ENCODE results near the gene INHBC. TPM values are rescaled to one million over a fixed set of nuclear protein-coding genes. Genes with fewer than 3 reads are reported as not detected.

INHBC gene
- total and polyA plus RNA-seq, 2 experiments from 2014 or later = 0.21 TPM; not detected in 1

DNA sequence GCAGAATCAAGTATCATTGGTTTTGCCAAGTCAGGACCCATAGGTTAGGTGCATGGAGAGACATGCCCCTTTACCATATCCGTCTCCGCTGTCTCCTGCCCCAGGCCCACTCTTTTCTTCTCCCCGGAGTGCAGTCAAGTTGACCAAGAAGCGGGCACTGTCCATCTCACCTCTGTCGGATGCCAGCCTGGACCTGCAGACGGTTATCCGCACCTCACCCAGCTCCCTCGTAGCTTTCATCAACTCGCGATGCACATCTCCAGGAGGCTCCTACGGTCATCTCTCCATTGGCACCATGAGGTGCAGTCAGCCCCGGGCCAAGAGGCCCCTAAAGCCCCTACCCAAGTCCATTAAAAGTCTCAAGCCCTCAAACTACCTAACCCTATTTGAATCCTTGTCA is 30.0 kb downstream of the INHBC start:
- H3K27me3 ChIP-seq = peaks cover 7% of the 10 kb centered on the region
- H3K36me3 ChIP-seq = no peaks in the 10 kb centered on the region
- no peak overlapping the region for H3K27ac ChIP-seq
- H3K4me1 ChIP-seq (ENCODE audit: low read depth) = no peaks in the 10 kb centered on the region
- no peaks in the 10 kb centered on the region for H3K9me3 ChIP-seq (ENCODE audit: low read depth)
- no peak overlapping the region for H3K4me3 ChIP-seq
- no peak for DNase-seq (ENCODE audit: low read depth in 1 of 2, low spot score in 1 of 2)
- TF ChIP-seq CTCF (IDR thresholded peaks at IDR 0.05; ENCODE audit: low read depth, low read length) = no peak

DNA sequence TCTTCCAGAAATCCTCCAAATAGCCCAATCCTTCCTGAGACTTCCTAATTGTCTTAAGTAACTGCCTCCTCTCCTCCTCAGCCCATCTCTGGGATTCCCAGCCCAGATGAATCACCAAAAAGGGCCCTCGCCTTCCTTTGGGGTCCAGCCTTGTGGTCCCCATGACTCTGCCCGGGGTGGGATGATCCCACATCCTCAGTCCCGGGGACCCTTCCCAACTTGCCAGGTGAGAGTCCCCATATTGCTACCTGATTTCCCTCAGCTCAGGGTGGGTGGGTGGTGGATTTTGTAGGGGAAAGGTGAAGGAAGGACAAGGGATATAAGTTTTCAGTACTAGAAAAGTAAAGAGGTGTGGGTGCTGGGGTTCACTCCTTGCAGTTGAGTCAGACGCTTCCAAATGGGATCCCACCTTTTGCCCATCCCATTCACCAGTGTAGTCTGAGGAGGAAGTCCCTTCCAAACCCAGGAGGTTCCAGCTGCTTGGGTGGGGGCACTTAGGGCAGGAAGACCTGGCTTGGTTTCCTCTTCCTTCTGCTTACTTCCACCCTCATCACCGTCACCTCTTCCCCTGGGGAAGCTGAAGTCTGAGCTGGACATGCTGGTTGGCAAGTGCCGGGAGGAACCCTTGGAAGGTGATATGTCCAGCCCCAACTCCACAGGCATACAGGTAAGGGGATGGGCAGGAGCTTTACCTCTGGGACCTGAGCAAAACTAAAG is 30.6 kb downstream of the INHBC start:
- no peak overlapping the region for H3K4me3 ChIP-seq
- peaks cover 7% of the 10 kb centered on the region for H3K27me3 ChIP-seq
- H3K27ac ChIP-seq = no peak overlapping the region
- no peak for DNase-seq (ENCODE audit: low read depth in 1 of 2, low spot score in 1 of 2)
- no peak for TF ChIP-seq CTCF (IDR thresholded peaks at IDR 0.05; ENCODE audit: low read depth, low read length)
- no peaks in the 10 kb centered on the region for H3K36me3 ChIP-seq
- no peaks in the 10 kb centered on the region for H3K4me1 ChIP-seq (ENCODE audit: low read depth)
- H3K9me3 ChIP-seq (ENCODE audit: low read depth) = no peaks in the 10 kb centered on the region

GRCh38 chr12:57465747-57466505 is 31.3 kb downstream of the INHBC start:
- Histone ChIP-seq H3K27me3 (peaks cover 1% of the 10 kb centered on the region), H3K4me1 (ENCODE audit: low read depth) (no peaks in the 10 kb centered on the region), H3K4me3 (no peak overlapping the region), H3K27ac (no peak overlapping the region), H3K9me3 (ENCODE audit: low read depth) (no peaks in the 10 kb centered on the region), H3K36me3 (no peaks in the 10 kb centered on the region)
- no peak for DNase-seq (ENCODE audit: low read depth in 1 of 2, low spot score in 1 of 2)
- TF ChIP-seq CTCF (IDR thresholded peaks at IDR 0.05; ENCODE audit: low read depth, low read length) = no peak

- no peak for TF ChIP-seq CTCF (IDR thresholded peaks at IDR 0.05; ENCODE audit: low read depth, low read length)
- Histone ChIP-seq H3K36me3 (no peaks in the 10 kb centered on the region), H3K27ac (no peak overlapping the region), H3K9me3 (ENCODE audit: low read depth) (no peaks in the 10 kb centered on the region), H3K4me1 (ENCODE audit: low read depth) (no peaks in the 10 kb centered on the region), H3K4me3 (no peak overlapping the region), H3K27me3 (peaks cover 7% of the 10 kb centered on the region)
- DNase-seq (ENCODE audit: low read depth in 1 of 2, low spot score in 1 of 2) = no peak
Measured at GRCh38 chr12:57467212-57467874, 32.8 kb downstream of the INHBC start.

GRCh38 chr12:57467915-57468314 is 33.3 kb downstream of the INHBC start:
- DNase-seq (ENCODE audit: low read depth in 1 of 2, low spot score in 1 of 2) = no peak
- peaks cover 13% of the 10 kb centered on the region for H3K27me3 ChIP-seq
- no peaks in the 10 kb centered on the region for H3K9me3 ChIP-seq (ENCODE audit: low read depth)
- no peaks in the 10 kb centered on the region for H3K36me3 ChIP-seq
- no peak for TF ChIP-seq CTCF (IDR thresholded peaks at IDR 0.05; ENCODE audit: low read depth, low read length)
- no peak overlapping the region for H3K4me3 ChIP-seq
- H3K4me1 ChIP-seq (ENCODE audit: low read depth) = no peaks in the 10 kb centered on the region
- no peak overlapping the region for H3K27ac ChIP-seq
